Measurements from ENCODE around the gene NAPG. TPM values are rescaled to one million over a fixed set of nuclear protein-coding genes. Genes with fewer than 3 reads are reported as not detected.

Gene NAPG
- total and polyA plus RNA-seq, 2 experiments from 2014 or later: 29.0 to 43.2 TPM

DNA sequence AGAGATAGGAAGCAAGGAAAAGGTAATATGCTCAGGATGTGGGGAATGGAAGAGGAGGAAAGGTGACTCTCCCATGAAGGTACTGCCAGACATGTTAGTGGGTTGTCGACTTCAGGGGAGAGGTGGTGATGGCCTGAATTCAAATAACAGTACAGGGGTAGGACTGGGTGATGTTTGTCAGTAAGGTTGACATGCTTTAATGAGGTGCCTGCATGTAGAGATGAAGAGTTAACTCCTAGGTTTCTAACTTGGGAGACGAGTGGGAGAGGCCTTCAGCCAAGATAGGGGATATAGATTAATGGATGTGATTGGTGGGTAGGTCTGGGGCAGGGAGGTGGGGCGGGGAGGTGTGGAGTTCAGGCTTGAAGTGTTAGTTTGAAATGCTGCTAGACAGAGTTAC lies 2.6 kb downstream of the NAPG start:
- no peaks in the 10 kb centered on the region for H3K9me3 ChIP-seq (ENCODE audit: low read depth)
- TF ChIP-seq EZH2phosphoT487 (IDR thresholded peaks at IDR 0.05; ENCODE audit: low read depth, severe bottlenecking, unreplicated experiment): no peak
- TF ChIP-seq CTCF (IDR thresholded peaks at IDR 0.05; ENCODE audit: poor library complexity): no peak
- TF ChIP-seq EZH2 (IDR thresholded peaks at IDR 0.05; ENCODE audit: borderline replicate concordance): no peak
- no peak overlapping the region for H3K4me3 ChIP-seq
- WGBS (ENCODE audit: low lambda C conversion rate, missing lambda C conversion rate): 87% methylated on average over 3 of the region's 3 CpGs
- H3K9me2 ChIP-seq (replicated peaks; ENCODE audit: insufficient read depth): no peaks in the 10 kb centered on the region
- H3K27me3 ChIP-seq: no peaks in the 10 kb centered on the region
- H3K27ac ChIP-seq: no peak overlapping the region
- no peak overlapping the region for H2AFZ ChIP-seq
- H3K4me2 ChIP-seq: peak overlapping the region; percentile 39
- peaks cover 6% of the 10 kb centered on the region for H3K4me1 ChIP-seq (ENCODE audit: insufficient read depth)
- H4K20me1 ChIP-seq (ENCODE audit: insufficient read depth, poor library complexity, severe bottlenecking): peaks cover 4% of the 10 kb centered on the region
- H3K36me3 ChIP-seq (replicated peaks; ENCODE audit: insufficient read depth, low read depth): no peaks in the 10 kb centered on the region
- no peak for DNase-seq (ENCODE audit: low spot score)
- peaks cover 73% of the 10 kb centered on the region for H3K79me2 ChIP-seq

- Histone ChIP-seq H3K27me3 (no peaks in the 10 kb centered on the region), H3K9me3 (ENCODE audit: low read depth) (no peaks in the 10 kb centered on the region), H2AFZ (no peak overlapping the region), H4K20me1 (ENCODE audit: insufficient read depth, poor library complexity, severe bottlenecking) (peaks cover 4% of the 10 kb centered on the region), H3K4me2 (no peak overlapping the region), H3K4me1 (ENCODE audit: insufficient read depth) (peaks cover 6% of the 10 kb centered on the region), H3K27ac (peak overlapping the region; percentile 34), H3K9me2 (replicated peaks; ENCODE audit: insufficient read depth) (no peaks in the 10 kb centered on the region), H3K79me2 (peaks cover 78% of the 10 kb centered on the region), H3K4me3 (no peak overlapping the region), H3K36me3 (replicated peaks; ENCODE audit: insufficient read depth, low read depth) (no peaks in the 10 kb centered on the region)
- TF ChIP-seq CTCF (IDR thresholded peaks at IDR 0.05; ENCODE audit: poor library complexity): no peak
- no peak for TF ChIP-seq EZH2phosphoT487 (IDR thresholded peaks at IDR 0.05; ENCODE audit: low read depth, severe bottlenecking, unreplicated experiment)
- TF ChIP-seq EZH2 (IDR thresholded peaks at IDR 0.05; ENCODE audit: borderline replicate concordance): no peak
- no peak for DNase-seq (ENCODE audit: low spot score)
- WGBS (ENCODE audit: low lambda C conversion rate, missing lambda C conversion rate): 89% methylated on average over 3 of the region's 3 CpGs
Observed at GRCh38 chr18:10530002-10530401, 4.2 kb downstream of the NAPG start.

DNA sequence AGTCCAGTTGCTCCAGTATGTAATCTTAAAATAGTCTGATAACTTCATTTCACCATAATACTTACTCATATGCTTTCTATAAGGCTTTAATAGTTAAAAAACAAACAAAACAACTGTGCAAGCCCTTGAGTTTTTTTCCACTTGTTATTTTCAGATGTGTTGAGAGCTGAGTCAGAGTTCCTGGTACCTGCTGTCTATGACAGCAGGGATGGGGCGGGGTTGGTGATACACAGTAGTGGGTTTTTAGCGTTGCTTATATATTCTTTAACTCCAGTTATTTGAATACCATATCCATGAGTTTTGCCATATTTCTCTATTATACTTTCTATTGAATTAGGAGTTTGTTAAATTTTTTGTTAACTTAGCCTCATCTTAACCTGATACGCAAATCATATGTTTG lies 5.0 kb downstream of the NAPG start:
- Histone ChIP-seq H3K27ac (peak overlapping the region; percentile 34), H3K4me2 (no peak overlapping the region), H3K79me2 (peaks cover 78% of the 10 kb centered on the region), H3K9me2 (replicated peaks; ENCODE audit: insufficient read depth) (no peaks in the 10 kb centered on the region), H3K36me3 (replicated peaks; ENCODE audit: insufficient read depth, low read depth) (no peaks in the 10 kb centered on the region), H3K4me1 (ENCODE audit: insufficient read depth) (peaks cover 6% of the 10 kb centered on the region), H2AFZ (no peak overlapping the region), H3K9me3 (ENCODE audit: low read depth) (no peaks in the 10 kb centered on the region), H3K27me3 (no peaks in the 10 kb centered on the region), H3K4me3 (no peak overlapping the region), H4K20me1 (ENCODE audit: insufficient read depth, poor library complexity, severe bottlenecking) (peaks cover 4% of the 10 kb centered on the region)
- DNase-seq (ENCODE audit: low spot score): peak; percentile 35
- TF ChIP-seq EZH2phosphoT487 (IDR thresholded peaks at IDR 0.05; ENCODE audit: low read depth, severe bottlenecking, unreplicated experiment) (no peak), CTCF (IDR thresholded peaks at IDR 0.05; ENCODE audit: poor library complexity) (no peak), EZH2 (IDR thresholded peaks at IDR 0.05; ENCODE audit: borderline replicate concordance) (no peak)
- 89% methylated on average over 3 of the region's 3 CpGs for WGBS (ENCODE audit: low lambda C conversion rate, missing lambda C conversion rate)

- no peak overlapping the region for H3K4me3 ChIP-seq
- TF ChIP-seq EZH2phosphoT487 (IDR thresholded peaks at IDR 0.05; ENCODE audit: low read depth, severe bottlenecking, unreplicated experiment) (no peak), CTCF (IDR thresholded peaks at IDR 0.05; ENCODE audit: poor library complexity) (no peak), EZH2 (IDR thresholded peaks at IDR 0.05; ENCODE audit: borderline replicate concordance) (no peak)
- no peak for DNase-seq (ENCODE audit: low spot score)
- H3K4me2 ChIP-seq: no peak overlapping the region
- no peak overlapping the region for H3K27ac ChIP-seq
- WGBS (ENCODE audit: low lambda C conversion rate, missing lambda C conversion rate): 100% methylated on average over 2 of the region's 2 CpGs
- no peaks in the 10 kb centered on the region for H3K4me1 ChIP-seq (ENCODE audit: insufficient read depth)
- no peak overlapping the region for H2AFZ ChIP-seq
- no peaks in the 10 kb centered on the region for H3K36me3 ChIP-seq (replicated peaks; ENCODE audit: insufficient read depth, low read depth)
- peaks cover 61% of the 10 kb centered on the region for H3K79me2 ChIP-seq
- H4K20me1 ChIP-seq (ENCODE audit: insufficient read depth, poor library complexity, severe bottlenecking): peaks cover 4% of the 10 kb centered on the region
- no peaks in the 10 kb centered on the region for H3K27me3 ChIP-seq
- no peaks in the 10 kb centered on the region for H3K9me2 ChIP-seq (replicated peaks; ENCODE audit: insufficient read depth)
- no peaks in the 10 kb centered on the region for H3K9me3 ChIP-seq (ENCODE audit: low read depth)
Observed at GRCh38 chr18:10533111-10533510, 7.3 kb downstream of the NAPG start.
